HCEC 1CT (cell line): ENCODE results near the gene ZFYVE28.

Source experiments
- DNase-seq: peaks from one replicate; pipeline ENCODE4 v3.0.0-alpha.2; 2017

The ZFYVE28 gene

DNA sequence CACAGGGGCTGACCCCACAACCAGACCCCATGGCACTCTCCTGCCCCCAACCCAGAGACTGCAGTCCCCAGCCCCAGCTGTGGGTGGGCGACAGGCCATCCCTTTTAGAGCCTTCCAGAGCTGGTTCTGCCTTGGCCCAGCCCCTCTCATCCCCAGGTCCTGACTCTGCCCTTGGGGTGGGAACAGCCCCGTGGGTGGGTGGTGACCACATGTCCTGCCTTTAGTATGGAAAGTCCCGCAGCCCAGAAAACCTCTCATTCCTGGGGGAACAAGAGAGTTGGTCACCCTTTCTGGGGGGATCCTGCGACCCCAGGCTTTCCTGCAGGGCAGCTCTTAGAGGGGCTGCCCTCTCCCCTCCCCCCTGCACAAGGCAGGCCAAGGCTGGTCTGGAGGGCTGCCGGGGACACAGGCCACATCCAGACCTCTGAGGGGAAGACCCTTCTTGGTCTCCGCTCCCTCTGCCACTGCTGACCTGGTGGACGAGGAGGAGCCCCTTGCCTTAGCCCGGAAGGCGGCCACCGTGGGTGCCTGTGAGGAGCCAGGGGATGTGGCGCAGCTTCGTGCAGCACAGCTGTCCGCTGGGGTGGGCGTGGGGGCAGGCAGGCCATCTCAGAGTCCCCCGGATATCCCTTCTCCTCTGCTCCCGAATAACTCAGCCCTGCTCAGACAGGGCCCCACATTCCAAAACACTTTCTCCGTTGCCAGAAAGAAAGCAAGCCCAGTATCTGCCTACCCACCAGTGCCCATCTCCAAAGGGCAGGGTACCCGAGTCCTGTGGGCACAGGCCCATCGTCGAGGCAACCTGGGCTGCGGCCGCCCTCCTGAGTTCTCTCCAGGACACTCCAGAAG lies 149.9 kb downstream of the ZFYVE28 start:
- DNase-seq, result no peak

DNA sequence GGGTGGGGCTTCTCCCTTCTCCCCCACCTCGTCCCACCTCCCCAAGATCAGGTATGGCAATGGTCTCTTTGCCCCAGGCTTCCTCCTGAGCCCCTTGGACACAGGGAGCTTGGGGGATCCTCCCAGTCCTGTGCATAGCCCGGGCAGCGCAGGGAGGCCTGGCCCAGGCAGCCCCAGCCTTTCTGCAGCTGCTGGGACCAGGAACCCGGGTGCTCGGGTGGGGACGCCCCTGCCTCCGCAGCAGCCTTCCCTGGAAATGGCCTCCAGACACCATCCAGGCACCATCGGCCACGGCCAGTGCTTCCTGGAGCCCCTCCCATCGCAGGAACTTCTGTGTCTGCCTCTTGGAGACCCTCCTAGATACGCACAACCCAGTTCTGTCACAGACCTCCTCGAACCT lies 150.6 kb downstream of the ZFYVE28 start:
- DNase-seq, result no peak

DNA sequence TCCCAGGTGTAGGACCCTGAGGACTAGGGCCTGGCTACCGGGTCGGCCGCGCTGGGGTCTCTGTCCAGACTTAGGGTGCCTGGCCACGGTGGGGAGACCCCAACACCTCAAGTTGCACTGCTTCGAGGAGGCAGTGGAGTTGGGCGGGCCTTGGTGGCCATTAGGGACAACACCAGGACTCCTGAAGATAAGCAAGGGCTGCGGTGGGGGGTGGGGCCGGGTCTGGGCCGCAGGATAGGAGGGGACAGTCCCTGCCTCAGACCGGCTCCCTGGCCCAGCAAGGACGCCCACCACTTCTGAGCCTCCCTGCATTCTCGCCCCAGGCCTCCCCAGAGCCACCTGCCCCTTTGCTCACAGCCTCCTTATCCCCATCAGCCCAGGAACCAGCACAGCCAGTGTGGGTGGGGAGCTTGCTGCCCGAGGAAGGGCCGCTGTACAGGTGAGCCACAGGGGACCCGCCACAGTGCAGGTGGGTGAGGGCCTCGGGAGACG lies 151.1 kb downstream of the ZFYVE28 start:
- no peak for DNase-seq

DNA sequence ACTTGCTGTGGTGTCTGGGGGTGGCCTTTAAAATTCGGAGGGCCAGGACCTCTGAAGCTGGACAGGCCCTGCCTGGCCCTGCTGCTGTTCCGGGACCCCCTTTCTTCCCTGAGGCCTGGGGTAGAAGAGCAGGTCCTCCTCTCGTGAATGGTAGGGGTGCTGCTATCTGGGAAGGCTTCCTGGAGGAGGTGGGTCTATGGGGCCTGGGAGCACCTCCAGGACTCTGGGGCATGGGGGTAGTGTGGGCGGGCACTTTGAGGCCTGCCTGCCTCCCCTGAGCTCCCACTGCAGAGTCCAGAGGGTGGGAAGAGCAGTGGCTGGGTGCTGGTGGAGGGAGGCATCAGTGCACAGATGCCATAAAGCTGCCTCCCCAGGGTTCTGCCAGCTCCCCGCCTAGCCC lies 151.6 kb downstream of the ZFYVE28 start:
- DNase-seq, result no peak

DNA sequence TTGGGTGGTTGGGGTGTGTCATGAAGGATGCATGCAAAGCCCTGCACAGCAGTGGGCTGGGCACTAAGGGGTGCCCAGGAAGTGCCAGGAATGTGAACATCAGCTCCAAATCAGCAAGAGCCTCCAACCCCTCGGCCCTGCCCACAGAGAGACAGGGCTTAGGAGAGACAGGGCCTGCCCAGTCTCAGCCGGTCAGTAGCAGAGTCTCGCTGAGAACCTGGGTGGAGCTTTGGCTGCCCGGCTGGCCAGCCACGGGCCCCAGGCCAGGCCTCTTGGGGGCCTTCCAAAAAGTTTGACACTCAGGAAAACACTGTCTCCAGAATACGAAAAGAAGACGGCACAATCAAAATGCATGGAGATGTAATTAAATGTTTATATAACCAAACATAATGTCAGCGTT lies 152.3 kb downstream of the ZFYVE28 start:
- no peak for DNase-seq

DNA sequence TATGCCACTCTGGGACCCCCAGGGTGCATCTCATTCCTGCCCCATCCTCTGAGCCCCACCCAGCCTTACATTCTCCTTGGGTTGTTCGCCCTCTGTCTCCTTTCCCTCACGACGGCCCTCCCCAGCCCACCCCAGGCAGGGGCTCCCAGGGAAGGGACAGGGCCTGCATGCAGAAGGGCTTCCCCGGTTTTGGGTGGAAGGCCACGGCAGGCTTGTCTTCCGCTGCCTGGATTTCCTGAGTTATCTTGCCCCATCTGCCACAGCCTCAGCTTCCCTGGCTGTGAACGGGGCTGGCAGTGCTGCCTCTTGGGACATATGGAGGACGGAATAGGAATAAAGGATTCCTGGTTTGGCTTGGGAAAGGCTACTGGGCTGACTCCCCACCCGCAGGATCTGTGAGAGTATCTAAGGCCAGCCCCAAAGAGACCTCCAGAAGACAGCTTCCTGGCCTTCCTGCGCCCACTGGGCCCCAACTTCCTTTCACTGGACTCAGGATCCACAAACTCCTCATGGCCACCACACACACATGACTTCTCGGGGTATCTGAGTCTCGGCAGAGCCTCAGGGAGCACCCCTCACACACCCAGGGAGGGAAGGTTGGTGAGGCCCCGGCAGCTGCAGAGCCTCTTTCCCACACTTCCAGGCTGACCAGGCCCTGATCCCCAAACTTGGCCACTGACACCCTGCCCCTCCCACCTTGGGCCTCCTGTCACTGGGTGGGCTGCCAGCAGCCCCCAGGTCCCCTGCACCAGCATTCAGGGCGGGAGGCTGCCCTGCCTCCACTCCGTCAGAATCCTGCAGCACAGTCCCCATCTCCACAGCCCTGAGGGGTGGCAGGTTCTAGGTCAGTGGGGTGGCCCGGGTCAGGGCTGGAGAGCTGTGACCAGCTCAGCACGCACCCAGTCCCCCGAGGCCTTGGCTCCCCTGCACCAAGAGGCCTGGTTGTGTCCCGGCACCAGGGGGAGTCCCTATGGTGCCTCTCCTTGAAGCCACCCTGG lies 153.0 kb downstream of the ZFYVE28 start:
- DNase-seq, result no peak

DNA sequence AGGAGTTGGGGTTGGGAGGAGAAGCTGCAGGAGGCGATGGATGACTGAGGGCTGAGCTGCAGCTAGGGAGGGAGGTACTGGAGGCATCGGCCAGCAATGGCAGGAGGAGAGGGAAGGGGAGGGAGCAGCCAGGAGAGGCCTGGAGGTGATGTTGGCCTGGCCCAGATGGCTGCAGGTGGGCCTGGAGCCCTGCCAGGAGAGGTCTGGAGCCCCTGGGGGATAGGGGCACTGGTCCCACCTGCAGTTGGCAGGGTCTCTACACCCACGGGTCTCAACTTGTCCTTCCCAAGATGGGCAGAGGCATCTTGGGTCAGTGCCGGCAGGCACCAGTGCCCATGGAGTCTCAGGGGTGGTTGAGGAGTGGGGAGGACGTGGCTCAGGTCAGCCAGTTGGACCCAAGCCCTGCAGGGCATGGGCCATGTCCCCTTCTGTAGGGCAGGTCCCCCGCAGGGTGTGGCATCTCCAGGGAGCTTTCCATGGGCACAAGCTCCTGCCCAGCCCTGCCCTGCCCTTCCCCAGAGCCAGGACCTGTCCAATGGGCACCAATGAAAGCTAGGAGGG lies 153.9 kb downstream of the ZFYVE28 start:
- DNase-seq, result no peak

DNA sequence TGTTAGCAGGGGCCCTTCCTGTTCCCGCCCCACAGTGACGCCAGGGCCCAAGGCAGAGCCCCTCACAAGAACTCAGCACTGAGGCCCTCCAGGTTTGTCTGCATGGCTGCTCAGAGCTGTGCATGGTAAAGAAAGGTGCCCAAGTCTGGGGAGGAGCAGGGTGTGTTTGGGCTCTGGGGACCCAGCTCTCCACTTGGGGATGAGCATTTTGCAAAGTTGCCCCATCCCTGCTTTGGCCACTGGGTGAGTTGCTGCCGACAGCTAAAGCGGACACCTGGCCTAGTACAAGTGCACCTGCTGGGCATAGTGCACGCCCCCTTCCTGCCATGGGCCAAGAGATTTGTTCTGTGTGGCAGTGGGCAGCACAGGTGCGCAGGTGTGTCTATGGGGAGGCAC lies 154.5 kb downstream of the ZFYVE28 start:
- DNase-seq, result no peak

DNA sequence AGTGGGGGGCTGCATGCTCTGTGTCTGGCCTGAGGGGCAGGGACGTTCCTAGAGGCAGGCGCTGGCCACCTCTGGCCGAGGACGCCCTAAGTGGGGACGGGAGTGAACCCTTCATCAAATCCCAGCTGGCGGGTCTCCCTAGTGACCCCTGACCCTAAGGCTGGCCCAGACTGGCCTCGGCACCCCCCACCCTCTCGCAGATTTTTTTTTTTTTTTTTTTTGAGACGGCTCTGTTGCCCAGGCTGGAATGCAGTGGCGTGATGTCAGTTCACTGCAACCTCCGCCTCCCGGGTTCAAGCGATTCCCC lies 155.5 kb downstream of the ZFYVE28 start:
- no peak for DNase-seq

DNA sequence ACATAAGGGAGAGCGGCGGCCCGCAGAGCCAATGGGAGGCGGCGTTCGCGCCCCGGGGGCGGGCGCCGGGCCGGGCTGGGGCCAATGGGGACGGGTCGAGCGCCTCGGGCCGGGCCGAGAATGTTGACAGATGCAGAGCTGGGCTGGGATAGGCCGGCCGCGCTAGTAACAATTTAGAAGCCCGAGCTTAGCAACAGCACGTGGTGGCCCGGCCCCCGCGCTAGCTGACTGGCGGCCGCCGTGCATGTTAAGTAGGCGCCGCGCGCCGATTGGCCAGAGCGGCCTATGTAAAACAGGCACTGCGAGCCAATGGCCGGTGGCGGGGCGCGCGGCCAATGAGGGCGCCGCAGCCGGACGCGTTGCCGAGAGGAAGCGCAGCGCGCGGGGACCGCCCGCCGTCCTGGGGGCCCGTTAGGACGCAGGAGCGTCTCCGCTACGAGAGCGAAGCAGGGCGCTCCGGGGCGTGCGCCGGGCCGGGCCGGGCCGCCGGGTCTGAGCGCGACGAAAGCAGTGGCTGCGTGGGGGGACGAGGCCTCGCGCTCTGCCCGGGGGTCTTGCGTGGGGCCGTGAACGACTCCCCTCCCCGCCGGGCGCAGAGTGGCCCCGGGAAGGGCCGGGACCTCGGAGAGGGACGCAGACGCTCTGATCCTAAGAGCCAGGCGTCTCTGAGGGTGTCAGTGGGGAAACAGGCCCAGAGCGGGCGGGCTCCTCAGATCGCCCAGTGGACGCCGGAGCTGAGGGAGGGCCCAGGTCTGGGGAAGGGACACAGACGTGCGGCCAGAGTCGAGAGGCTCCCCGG lies 156.1 kb downstream of the ZFYVE28 start:
- DNase-seq, result peak; percentile 98

DNA sequence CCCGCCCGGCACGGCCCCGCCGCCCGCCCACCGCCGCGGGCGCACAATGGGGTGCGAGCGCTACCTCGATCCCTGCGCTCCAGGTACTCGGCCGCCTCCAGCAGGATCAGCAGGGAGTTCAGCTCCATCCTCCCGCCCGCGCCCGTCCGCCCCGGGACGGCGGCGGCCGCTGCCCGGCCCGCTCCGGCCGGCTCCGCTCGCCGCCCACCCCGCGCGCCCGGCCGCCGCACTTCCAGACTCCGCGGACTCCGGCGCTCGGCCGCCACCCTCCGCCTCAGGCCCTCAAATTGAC lies 156.6 kb downstream of the ZFYVE28 start, which contains the start of gene MXD4:
MXD4 (minus strand) TSS at position 257 of the 292 bp plus-strand sequence; CDS start at position 128, 129 bp downstream.
- no peak for DNase-seq

DNA sequence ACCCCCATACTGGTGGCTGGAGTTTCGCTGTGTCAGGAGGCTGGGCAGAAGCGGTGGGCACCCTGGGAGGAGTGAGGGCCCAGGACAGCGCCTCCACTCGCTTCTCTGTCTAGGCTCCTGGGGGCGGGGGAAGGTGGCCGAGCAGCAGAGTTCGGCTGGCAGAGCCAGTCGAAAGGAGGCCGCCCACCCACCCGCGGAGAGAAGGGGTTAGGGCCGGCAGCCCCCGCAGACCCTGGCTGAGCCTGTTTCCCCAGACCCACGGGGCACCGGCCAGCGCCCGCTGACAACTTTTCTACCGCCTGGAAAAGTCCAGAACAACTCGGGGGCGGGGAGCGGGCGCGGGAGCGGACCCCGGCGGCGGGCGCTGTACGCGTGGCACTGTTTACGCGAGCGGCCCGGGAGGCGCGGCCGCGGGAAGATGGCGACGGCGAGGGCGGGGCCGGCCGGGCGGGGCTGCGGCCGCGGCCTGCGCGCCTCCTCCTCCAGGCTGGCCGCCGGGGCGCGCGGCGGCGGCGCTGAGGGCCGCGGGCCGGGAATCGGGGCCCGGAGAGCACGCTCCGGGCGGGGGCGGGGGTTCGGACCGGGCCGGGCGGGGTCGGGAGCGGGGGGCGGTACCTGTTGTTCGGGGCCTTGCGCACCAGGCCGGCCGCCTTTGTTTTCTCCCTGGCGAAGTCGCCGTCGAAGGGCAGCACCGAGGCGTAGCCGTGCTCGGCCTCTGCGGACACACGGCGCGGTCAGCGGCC lies 157.2 kb downstream of the ZFYVE28 start:
- DNase-seq, result peak; percentile 35

DNA sequence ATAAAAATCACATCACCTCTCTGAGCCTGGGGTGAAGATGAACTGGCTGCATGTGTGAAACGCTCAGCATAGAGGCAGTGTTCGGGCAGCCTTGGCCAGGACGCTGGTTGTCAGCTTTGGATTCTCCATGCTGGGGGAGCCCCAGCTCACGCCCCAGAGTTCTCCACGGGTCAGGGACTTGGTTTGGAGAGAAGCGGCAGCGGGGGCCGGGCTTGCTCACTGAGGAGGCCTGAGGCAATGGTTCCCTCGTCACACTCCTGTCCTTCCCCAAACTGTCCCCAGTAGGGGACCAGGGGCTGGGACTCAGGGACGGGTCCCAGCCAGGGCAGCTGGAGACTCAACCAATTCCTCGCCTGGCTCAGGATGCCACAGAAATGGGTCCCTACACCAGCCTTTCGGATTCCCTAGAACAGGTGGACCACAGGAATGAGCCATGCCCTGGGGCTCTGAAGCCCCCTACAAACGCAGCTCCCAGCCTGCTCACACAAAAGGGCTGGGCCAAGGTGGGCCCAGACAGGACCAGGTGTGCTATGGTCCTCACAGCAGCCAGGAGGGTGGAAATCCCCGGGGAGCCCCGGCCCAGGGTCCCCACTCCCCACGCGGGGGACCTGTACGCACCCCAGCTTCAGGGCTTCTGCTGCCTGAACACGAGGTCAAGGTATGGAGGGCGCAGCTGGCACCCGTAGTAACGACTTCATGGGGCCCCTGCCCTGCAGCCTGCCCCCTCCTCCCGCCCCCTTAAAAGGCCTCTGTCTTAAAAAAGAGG lies 157.9 kb downstream of the ZFYVE28 start:
- DNase-seq, result no peak

DNA sequence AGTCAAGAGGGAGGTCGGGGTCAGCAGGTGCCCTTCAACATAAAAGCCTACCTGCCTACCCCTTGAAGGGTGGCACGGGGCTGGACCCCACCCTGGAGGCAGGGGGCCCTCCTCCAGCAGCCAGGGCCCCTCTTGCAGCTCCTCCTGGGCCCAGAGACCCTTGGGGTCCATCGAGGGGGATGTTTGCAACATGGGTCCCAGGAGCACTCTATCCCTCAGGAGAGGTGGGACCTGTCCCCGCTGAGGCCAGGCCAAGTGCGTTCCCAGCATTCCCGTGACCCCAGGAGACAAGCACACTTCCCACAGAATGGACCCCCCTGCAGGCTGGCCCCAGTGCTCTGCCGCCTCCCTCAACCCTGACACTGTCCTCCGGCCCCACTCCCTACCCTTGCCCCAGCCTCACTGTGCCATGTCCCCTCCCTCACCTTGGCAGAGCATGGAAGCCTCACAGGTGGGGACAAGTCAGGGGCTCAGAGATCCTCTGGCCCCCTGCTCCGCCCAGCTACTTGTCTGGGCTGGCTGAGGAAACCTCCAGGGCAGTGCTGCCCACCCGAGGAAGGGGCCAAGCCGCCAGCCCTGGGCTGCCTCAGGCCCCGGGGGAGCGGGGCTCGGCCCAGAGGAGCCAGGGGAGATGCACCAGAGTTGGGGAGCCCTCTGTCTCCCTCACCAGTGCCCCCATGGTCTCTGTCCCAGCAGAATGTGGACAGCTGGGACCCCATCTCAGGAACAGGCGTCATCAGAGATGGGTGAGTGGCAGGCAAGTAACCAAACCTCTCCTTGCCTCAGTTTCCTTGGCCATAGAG lies 158.7 kb downstream of the ZFYVE28 start:
- no peak for DNase-seq

DNA sequence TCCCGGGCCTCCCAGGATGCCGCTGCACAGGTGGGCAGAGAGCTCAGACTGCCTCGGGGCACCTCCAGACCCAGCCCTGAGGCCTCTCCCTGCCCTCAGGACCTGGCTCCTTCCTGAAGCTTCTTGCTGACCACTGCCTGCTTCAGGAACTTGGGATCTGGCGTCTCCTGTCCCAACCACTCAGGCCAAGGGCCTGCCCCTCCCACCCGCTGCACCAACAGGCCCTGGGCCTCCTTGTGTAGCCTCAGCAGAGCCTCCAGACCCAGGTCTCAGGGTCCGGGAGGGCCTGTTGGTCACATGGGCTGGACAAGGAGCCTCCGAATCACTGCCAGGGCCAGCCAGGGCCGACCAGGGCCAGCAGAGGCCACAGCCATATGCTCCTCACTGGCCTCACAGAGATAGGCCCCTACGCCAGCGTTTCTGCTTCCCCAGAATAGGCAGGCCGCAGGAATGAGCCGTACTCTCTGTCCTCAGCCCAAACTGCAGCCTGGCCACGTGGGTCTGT lies 159.4 kb downstream of the ZFYVE28 start:
- no peak for DNase-seq

DNA sequence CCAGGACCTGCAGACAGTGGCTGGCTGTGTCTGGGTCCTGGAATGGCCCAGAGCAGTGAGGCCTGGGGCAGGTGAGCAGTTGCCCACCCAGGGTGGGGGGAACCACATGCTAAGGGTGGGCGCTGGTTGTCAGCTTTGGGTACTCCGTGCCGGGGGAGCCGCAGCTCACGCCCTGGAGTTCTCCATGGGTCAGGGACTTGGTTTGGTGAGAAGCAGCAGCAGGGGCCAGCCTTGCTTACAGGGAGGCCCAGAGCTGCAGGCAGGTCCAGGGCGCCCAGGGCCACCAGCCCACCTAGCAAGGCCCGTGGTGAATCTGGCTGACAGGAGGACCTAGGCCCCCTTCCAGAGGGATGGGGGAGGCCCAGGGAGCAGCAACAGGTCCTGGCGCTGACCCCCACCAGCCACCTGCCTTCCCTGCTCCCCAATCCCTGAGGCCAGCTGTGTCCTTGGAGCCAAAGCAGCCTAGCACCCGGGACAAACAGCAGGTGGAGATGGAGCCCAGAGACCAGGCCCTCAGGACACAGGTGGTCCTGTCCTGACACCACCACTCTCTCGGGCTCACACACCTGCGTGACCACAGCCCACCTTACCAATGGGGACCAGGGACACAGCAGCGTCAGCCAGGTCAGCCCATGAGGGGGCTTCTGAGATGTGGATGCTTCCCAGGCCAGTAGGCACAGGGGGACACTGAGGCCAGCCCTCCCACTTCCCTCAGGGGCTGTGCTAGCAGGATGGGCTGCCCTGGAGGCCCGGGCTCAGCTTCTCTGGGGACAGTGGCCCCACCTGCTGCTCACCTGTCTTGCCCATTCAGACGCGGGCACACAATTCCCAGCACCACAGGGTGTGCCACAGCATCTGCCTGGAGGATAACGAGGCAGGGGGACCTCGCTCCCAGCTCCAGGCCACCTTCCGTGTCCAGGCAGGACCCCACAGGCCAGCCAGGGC lies 160.1 kb downstream of the ZFYVE28 start:
- no peak for DNase-seq

DNA sequence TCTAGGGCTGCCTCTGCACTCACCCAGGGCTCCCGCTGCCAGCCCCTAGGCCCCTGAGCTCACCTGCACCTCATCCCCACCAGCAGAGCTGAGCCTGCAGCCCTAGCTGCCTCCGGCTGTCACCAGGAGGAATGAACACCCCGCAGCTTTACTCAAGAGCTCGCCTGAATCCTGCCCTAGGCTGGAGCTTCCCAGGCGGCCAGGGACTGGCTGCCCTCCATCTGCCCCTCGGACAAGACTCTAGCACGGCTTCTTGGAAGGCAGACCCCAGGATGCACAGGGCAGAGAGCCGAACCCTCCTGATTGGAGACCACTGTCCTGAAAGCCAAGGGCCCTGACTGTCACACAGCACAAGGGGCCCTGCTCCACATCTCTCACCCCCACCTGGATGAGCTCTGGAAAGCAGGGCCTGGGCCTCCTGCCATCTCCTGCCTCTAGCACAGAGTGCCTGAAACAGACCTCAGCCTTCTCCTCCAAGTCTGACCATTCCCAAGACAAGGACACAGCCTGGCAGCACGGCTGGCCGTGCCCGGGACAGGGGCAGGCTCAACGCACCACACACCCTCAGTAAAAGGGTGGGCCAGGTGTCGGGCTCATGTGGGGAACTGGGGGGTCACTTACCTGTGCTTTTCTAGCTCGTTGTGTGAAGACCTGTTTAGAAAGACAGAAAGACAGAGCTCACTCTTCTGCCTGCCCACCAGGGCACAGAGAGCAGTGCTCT lies 160.9 kb downstream of the ZFYVE28 start:
- no peak for DNase-seq

DNA sequence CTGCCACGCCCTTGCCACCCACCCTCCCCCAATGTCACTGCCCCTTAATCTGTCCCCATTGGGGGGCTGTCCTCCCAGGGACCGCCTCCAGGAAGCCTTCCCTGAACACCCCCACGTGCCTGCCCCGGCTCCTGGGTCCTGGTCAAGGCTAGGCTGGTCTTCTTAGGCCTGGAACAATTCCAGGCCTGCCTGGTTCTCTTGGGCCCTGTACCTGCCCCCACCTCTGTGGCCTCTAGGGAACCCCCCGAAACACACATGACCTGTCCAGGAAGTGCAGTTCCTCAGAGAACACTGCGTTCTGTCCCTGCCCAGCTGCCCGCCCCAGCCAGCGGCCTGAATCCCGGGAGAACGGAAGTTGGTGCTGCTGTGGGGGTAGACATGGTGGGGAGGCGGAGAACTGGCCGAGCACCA lies 161.7 kb downstream of the ZFYVE28 start:
- DNase-seq, result no peak
